ENCODE measurements around the gene SMTNL2.

Gene SMTNL2

DNA sequence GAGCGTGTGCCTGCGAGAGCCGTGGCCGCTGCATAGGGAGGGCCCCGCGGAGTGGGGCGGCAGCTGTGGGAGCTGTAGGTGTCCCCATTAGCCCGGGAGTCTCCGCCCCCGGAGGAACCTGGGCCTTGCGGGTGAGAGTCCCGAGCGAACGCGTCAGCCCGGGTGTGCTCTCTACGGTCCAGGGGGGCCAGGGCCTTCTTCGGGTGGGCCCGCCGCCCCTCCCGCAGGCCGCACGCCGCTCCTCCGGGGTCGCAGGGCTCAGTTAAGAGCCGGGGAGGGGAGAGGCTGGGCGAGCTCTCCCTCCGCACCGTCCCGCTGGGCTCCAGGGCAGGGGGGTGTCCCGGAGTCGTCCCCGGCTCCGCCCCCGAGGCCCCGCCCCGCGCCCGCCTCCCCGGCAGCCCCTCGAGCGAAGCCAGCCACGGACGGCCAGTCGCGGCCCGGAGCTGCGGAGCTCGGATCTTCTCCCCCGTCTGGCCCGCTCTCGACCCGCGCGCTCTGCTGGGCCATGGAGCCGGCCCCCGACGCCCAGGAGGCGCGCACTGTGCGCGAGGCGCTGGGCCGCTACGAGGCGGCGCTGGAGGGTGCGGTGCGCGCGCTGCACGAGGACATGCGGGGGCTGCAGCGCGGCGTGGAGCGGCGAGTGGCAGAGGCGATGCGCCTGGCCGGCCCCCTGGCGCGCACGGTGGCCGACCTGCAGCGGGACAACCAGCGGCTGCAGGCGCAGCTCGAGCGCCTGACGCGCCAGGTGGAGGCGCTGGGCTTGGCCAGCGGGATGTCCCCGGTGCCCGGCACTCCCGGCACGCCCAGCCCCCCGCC lies at the start of gene SMTNL2:
SMTNL2 (plus strand) TSS at position 429 of the 816 bp plus-strand sequence; CDS start at position 506, 77 bp downstream.
- DNase-seq (ENCODE audit: low read depth, low spot score): no peak

GRCh38 chr17:4534928-4535666 lies 49.2 kb upstream of the SMTNL2 start:
- no peak for DNase-seq (ENCODE audit: low read depth, low spot score)

- DNase-seq (ENCODE audit: low read depth, low spot score): no peak
These were observed 48.6 kb upstream of the SMTNL2 start for GRCh38 chr17:4535667-4536258.

DNA sequence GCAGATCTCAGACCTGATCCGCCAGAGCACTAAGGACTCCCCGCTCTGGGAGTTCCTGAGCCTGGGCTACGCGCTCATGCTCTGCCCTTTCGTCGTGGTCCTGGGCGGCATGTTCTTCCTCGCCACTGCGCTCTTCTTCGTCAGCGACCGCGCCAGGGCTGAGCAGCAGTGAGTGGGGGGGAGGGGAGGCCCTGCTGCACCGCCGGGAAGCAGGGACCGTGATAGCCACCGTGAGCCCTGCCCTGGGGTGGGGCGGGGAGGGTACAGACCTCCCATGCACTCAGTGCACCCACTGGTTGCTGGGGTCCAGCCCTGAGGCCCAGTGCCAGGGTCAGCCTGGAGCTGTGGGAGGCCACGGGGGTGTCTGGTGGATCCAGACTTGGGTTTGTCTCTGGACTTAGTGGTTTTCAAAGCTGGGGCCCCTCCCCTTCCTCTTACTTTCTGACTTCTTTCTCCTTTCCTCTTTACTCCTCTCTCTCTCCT lies 48.0 kb upstream of the SMTNL2 start:
- DNase-seq (ENCODE audit: low read depth, low spot score): peak; percentile 58

DNA sequence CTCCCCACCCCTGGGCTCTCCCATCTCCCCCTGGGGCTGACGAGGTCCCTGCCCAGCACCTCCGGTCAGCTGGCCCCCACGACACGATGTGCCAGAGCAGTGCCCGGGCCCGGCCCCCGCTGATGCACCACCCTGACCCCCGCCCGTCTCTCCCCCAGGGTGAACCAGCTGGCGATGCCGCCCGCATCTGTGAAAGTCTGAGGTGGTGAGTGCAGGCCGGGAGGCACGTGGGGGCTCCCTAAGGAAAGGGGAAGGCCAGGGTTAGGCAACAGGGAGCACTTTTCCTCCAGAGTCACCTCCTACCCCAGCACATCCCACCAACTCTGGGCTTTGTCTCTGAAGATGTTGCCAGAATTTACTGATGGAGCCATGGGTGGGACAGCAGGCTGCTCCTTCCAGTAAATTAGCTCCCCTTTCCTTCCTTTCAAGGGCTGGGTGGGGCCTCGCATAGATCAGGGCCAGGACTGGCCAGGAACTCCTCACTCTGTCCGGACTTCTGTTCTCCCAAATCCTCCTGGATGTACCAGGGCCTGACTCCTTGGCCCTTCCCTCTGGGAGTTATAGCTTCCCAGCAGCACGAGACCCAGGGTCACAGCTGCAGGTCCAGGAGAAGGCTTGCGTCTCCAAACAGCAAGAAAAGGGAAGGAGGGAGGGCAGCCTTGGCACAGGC lies 47.5 kb upstream of the SMTNL2 start:
- no peak for DNase-seq (ENCODE audit: low read depth, low spot score)

DNA sequence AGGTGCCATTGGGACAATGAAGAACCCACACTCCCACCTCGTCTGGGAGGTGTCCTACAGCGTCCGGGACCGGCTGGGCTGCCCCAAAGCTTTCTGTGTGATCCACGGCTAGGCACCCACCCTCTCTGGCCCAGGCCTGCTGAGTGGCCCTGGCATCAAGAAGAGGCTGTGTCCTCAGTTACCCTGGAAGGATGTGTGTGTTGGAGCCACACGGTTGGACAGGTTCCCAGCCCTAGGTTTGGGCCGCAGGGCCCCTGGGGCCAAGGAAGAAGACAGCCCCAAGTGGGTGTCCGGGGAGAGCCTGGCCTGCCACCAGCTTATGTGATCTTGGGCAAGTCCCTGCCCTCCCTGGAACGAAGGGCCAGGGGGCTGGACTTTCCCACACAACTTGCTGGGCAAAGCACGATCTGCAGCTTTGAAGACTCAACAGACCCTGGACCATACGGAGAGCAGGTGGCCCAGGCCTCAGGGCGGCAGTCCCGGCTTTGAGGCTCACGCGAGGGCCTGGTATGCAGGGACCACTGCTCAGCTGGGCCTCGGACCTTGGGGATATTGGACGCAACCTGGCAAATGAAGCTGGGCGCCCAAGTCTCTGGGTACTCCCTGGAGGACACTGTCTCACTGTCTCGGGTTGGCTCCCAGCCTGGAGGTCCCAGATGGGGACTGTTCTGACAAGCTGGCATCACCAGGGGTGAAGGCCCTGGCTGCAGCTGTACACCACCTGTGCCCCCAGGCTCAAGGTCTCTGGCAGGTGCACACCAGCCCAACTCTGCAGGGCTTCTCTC lies 46.7 kb upstream of the SMTNL2 start:
- no peak for DNase-seq (ENCODE audit: low read depth, low spot score)

GRCh38 chr17:4538236-4539002 lies 45.9 kb upstream of the SMTNL2 start:
- DNase-seq (ENCODE audit: low read depth, low spot score): no peak

DNA sequence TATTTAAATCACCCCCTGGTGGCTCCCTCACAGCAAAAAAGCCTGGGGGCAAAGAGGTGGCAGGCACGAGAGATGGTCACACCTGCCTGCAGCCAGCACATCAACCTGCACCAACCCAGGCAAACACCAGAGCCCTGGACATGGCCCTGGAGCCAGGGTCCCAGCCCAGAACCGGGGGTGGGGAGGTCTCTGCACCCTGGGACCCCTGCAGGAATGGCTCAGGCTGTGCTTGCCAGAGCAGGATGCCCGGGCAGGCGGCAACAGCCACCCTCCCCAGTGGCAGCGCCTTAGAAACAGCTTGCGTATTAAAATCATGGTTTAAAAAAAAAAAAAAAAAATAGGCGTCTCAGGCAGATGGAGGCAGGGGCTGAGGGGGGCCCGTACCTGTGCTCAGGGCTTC lies 45.3 kb upstream of the SMTNL2 start:
- DNase-seq (ENCODE audit: low read depth, low spot score): no peak

DNA sequence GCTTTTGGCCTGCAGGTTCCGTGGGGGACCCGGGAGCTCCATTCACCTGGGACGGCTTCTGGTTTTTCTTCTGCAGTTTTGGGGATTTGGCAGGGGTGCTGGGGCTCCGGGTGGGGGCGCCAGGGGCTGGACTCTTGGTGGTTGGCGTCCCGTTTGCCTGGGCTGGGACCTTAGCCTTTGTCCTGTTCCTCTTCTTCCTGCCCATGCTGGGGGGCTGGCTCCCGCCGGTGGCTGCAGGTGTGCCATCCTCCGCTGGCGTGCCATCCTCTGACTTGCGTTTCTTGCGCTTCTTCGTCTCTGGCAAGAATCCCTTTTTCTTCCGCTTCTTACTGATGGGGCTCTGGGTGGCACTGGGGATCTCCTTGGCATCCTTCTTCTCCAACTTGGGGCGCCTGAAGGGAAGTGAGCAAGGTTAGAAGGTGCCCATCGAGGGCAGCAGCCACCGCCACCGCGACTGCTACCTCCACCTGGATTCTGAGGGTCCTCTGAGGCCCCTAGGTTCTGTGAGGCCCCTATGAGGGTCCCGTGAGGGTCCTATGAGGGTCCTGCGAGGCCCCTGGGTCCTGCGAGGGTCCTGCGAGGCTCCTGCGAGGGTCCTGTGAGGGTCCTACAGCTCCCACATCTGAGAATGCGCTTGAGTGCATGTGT lies 44.6 kb upstream of the SMTNL2 start:
- DNase-seq (ENCODE audit: low read depth, low spot score): no peak

GRCh38 chr17:4540224-4540651 lies 44.1 kb upstream of the SMTNL2 start:
- DNase-seq (ENCODE audit: low read depth, low spot score): peak; percentile 62

GRCh38 chr17:4540687-4541327 lies 43.5 kb upstream of the SMTNL2 start:
- DNase-seq (ENCODE audit: low read depth, low spot score): no peak

DNA sequence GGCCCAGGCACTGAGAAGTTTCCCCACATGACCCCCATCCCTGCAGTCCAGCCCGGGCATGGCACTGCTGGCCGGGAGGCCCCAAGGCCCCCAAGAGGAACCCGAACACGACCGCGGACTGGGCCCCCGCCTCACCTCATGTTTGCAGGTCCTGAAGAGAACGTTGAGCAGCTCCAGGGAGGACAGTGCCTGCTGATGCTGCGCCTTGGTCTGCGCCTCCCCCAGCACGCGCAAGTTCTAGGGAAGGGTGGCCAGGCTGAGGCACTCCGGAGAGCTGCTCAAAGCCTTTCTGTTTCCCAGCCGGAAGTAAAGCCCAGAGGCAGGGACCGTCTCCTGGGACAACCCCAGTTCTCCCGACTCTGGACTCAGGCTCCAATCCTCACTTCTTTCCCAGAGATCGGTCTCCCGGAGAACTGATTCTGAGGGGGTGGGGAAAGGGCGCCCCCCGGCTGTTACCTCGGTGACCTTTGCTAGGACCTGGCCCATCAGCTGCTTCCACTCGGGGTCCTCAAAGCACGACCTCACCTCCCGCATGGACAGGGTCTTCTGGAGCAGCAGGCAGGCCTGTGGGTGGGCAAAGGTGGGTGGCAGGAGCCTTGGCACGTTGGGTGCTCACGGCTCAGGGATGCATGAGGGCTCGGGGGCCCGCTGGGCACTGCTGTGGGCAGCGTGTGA lies 42.9 kb upstream of the SMTNL2 start:
- no peak for DNase-seq (ENCODE audit: low read depth, low spot score)

- no peak for DNase-seq (ENCODE audit: low read depth, low spot score)
These were observed 42.2 kb upstream of the SMTNL2 start for GRCh38 chr17:4542003-4542725.

DNA sequence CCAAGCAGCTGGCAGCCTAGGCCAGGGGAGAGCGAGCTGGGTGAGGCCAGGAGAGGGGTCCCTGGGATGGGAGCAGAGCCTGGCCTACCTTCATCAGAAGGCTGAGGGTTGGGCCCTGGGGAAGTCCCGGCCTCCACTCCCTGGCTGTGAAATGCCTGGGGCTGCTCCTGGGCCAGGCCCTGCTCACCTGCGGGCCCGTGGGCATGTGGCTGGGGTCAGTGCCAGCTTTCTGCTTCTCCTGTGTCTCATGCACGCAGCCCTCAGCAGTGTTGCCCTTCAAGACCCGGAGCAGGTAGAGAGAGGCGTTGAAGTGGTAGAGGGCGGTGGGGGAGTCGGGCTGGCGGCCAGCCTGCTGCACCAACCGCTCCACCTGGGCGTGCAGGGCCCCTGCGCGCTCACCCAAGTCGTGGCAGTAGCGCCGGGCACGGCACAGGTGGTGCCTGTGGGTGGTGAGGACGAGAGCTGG lies 41.6 kb upstream of the SMTNL2 start:
- DNase-seq (ENCODE audit: low read depth, low spot score): no peak

GRCh38 chr17:4543557-4544026 lies 40.7 kb upstream of the SMTNL2 start:
- no peak for DNase-seq (ENCODE audit: low read depth, low spot score)

GRCh38 chr17:4544135-4544950 lies 40.0 kb upstream of the SMTNL2 start:
- DNase-seq (ENCODE audit: low read depth, low spot score): no peak

DNA sequence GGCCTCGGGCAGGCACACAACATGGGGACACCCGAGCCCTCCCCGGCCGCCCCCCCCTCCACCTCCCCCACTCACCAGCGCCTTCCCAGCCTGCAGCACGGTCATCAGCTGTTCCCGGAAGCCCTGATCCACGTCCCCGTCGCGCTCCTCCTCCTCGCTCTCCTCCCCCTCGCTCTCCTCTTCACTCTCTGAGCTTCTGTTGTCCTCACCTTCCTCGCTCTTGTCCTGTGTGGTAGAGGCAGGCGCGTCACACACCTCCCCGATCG lies 39.4 kb upstream of the SMTNL2 start:
- no peak for DNase-seq (ENCODE audit: low read depth, low spot score)
